OCI-LY7 (cell line): ENCODE measurements around the gene HMOX2. TPM values are rescaled to one million over a fixed set of nuclear protein-coding genes. Genes with fewer than 3 reads are reported as not detected.

Experiments used
- BruUV-seq: library from RNA; stranded (reverse); fragments of 400-500 nt; replicated peaks from 2 replicates; lab custom pipeline; 2021; lab: Mats Ljungman, UMichigan
- CTCF ChIA-PET: fragments of 300-600 bp; sonication (Branson Sonifier 250); formaldehyde crosslinking; loops from one replicate; lab custom pipeline; 2022; ENCODE audit warnings: antibody characterized with exemption; ENCODE audit not compliant: unreplicated experiment; lab: Charles Lee
- POLR2A ChIA-PET: fragments of 300-600 bp; sonication (Branson Sonifier 250); formaldehyde crosslinking; loops from one replicate; lab custom pipeline; 2022; ENCODE audit warnings: antibody characterized with exemption; lab: Charles Lee
- DNase-seq: peaks from one replicate; pipeline ENCODE4 v3.0.0-alpha.2; 2015; ENCODE audit warnings: low spot score
- H2AFZ ChIP-seq: fragments of 200-600 bp; sonication (generic), shearing (Covaris generic); 2 replicates; pipeline ENCODE4 v1.6.1; 2014; ENCODE audit warnings: mild to moderate bottlenecking, antibody characterized with exemption, low read length, moderate library complexity
- H3K27ac ChIP-seq: fragments of 200-600 bp; sonication (generic); 2 replicates; pipeline ENCODE4 v1.5.1; 2014; ENCODE audit warnings: mixed run types, low read depth, mild to moderate bottlenecking, moderate library complexity, low read length, inconsistent platforms; ENCODE audit not compliant: poor library complexity, severe bottlenecking
- H3K36me3 ChIP-seq: fragments of 200-600 bp; sonication (generic); 2 replicates; pipeline ENCODE4 v1.6.1; 2014; ENCODE audit warnings: mild to moderate bottlenecking, antibody characterized with exemption, low read length, moderate library complexity, mixed read lengths; ENCODE audit not compliant: insufficient read depth
- H3K4me1 ChIP-seq: fragments of 200-600 bp; sonication (generic); 2 replicates; pipeline ENCODE4 v1.5.1; 2014; ENCODE audit warnings: mild to moderate bottlenecking, low read length; ENCODE audit not compliant: insufficient read depth, poor library complexity, severe bottlenecking
- H3K4me2 ChIP-seq: fragments of 200-600 bp; sonication (generic); 2 replicates; pipeline ENCODE4 v1.6.1; 2014; ENCODE audit warnings: mild to moderate bottlenecking, low read length
- H3K4me3 ChIP-seq: fragments of 200-600 bp; sonication (generic); 2 replicates; pipeline ENCODE4 v1.5.1; 2014; ENCODE audit warnings: mild to moderate bottlenecking, low read depth, low read length; ENCODE audit not compliant: poor library complexity, severe bottlenecking
- H3K79me2 ChIP-seq: fragments of 200-600 bp; sonication (generic); 2 replicates; pipeline ENCODE4 v1.6.1; 2016; ENCODE audit warnings: low read depth, mild to moderate bottlenecking, low read length, moderate library complexity, mixed read lengths; ENCODE audit not compliant: insufficient read depth
- H3K9me2 ChIP-seq: fragments of 200-600 bp; sonication (generic); 2 replicates; pipeline ENCODE4 v1.6.1; 2016; ENCODE audit warnings: mild to moderate bottlenecking, low read length, mixed read lengths; ENCODE audit not compliant: insufficient read depth
- H3K9me3 ChIP-seq: fragments of 200-600 bp; sonication (generic); 2 replicates; pipeline ENCODE4 v1.6.1; 2014; ENCODE audit warnings: mild to moderate bottlenecking, mixed run types, low read length, mixed read lengths
- H4K20me1 ChIP-seq: fragments of 200-600 bp; sonication (generic); 2 replicates; pipeline ENCODE4 v1.6.1; 2014; ENCODE audit warnings: mild to moderate bottlenecking, antibody characterized with exemption, low read length, moderate library complexity, mixed read lengths; ENCODE audit not compliant: insufficient read depth
- EZH2phosphoT487 ChIP-seq: fragments of 200-600 bp; sonication (generic); IDR thresholded peaks from 2 replicates; pipeline ENCODE4 v1.6.1; 2018; ENCODE audit warnings: low read depth, borderline replicate concordance, mild to moderate bottlenecking, mixed run types, antibody characterized with exemption, low read length, moderate library complexity, mixed read lengths
- intact Hi-C: fragments of 100-400 bp; cut with micrococcal nuclease; formaldehyde crosslinking; loops from one replicate; pipeline ENCODE4 v1.10.0; 2022; ENCODE audit not compliant: unreplicated experiment
- total RNA-seq, 2 experiments: library from RNA; depleted of rRNA in 1 of 2; stranded (reverse); fragments of >200 nt in 1 of 2; shearing (Covaris generic) in 1 of 2; gene quantifications; 2 replicates each; pipeline ENCODE4 v1.2.3, GENCODE V29; 2014 to 2022
- TF ChIP-seq, protein P1 (sequence below): fragments of 200-600 bp; sonication (generic); conservative IDR thresholded peaks from 2 replicates; pipeline ENCODE4 v1.5.1; 2014; ENCODE audit warnings: mild to moderate bottlenecking, antibody characterized with exemption, low read length, moderate library complexity, mixed read lengths

HMOX2 gene
- total RNA-seq, 2 experiments from 2014 or later, result 37.0 to 46.0 TPM

- POLR2A ChIA-PET, result no interaction called here
- no TSS peak for BruUV-seq
- TF ChIP-seq EZH2phosphoT487, result no peak
These were observed 38.8 kb upstream of the HMOX2 start for GRCh38 chr16:4437366-4437765.

DNA sequence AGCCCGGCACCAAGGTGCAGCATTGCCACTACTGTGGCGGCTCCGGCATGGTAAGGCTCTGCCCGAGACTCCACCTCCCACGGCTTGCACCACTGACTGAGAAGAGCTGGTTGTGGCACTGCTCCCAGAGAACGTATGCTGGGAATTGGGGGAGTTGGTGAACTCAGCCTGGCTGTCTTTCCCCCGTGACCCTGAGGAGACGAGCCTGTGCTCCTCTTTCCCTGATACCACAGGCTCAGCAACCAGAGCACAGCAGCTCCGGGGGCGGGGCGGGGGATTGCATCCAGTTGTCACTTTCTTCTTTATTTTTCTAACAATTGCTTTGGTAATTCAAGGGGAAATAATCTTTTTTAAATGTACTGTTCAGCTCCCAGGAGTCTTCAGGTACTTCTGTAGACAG is 33.8 kb upstream of the HMOX2 start:
- no peaks in the 10 kb centered on the region for H3K79me2 ChIP-seq
- no peaks in the 10 kb centered on the region for H3K9me2 ChIP-seq
- DNase-seq, result no peak
- H3K9me3 ChIP-seq, result no peaks in the 10 kb centered on the region
- intact Hi-C loops, result no loop called here
- H4K20me1 ChIP-seq, result no peaks in the 10 kb centered on the region
- no peak overlapping the region for H3K4me3 ChIP-seq
- TF ChIP-seq, protein P1, sequence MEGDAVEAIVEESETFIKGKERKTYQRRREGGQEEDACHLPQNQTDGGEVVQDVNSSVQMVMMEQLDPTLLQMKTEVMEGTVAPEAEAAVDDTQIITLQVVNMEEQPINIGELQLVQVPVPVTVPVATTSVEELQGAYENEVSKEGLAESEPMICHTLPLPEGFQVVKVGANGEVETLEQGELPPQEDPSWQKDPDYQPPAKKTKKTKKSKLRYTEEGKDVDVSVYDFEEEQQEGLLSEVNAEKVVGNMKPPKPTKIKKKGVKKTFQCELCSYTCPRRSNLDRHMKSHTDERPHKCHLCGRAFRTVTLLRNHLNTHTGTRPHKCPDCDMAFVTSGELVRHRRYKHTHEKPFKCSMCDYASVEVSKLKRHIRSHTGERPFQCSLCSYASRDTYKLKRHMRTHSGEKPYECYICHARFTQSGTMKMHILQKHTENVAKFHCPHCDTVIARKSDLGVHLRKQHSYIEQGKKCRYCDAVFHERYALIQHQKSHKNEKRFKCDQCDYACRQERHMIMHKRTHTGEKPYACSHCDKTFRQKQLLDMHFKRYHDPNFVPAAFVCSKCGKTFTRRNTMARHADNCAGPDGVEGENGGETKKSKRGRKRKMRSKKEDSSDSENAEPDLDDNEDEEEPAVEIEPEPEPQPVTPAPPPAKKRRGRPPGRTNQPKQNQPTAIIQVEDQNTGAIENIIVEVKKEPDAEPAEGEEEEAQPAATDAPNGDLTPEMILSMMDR, result no peak
- no peak for TF ChIP-seq EZH2phosphoT487
- CTCF ChIA-PET, result no interaction called here
- BruUV-seq, result no TSS peak
- no peak overlapping the region for H3K27ac ChIP-seq
- peaks cover 98% of the 10 kb centered on the region for H3K36me3 ChIP-seq
- POLR2A ChIA-PET, result no interaction called here
- H3K4me2 ChIP-seq, result no peak overlapping the region
- H2AFZ ChIP-seq, result no peak overlapping the region
- H3K4me1 ChIP-seq, result no peaks in the 10 kb centered on the region

More at GRCh38 chr16:4437366-4437765, 38.8 kb upstream of the HMOX2 start:
- DNase-seq, result no peak
- H3K36me3 ChIP-seq, result peaks cover 96% of the 10 kb centered on the region
- CTCF ChIA-PET, result no interaction called here
- no peaks in the 10 kb centered on the region for H3K9me3 ChIP-seq
- no peak overlapping the region for H3K27ac ChIP-seq
- no peak overlapping the region for H2AFZ ChIP-seq
- H4K20me1 ChIP-seq, result 0 out of 2 replicates have a peak, but pooled peaks cover 9% of the 10 kb centered on the region
- no peak overlapping the region for H3K4me3 ChIP-seq
- intact Hi-C loops, result no loop called here
- no peaks in the 10 kb centered on the region for H3K4me1 ChIP-seq
- H3K79me2 ChIP-seq, result peaks cover 3% of the 10 kb centered on the region; the same call in 1 of the 2 replicates
- H3K9me2 ChIP-seq, result no peaks in the 10 kb centered on the region
- H3K4me2 ChIP-seq, result no peak overlapping the region

DNA sequence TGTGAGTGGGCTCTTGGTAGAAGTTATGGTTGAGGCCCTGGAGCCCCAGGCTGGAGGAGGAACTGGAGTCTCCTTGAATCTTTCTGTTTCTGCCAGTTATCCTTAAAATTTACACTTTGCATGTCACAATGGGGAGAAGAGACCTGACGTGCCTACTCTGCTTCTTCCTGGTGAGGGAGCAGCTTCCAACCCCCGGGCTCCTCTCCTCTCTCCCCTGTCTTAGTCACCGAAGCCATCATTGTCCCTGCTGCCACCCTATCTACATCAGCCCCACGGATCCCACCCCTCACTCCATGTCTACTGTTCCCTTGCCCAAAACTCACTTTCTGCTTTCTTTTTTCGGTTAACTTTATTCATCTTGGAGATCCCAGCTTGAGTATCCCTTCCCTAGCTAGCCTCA is 32.9 kb upstream of the HMOX2 start:
- H3K4me2 ChIP-seq, result no peak overlapping the region
- no peak overlapping the region for H3K4me3 ChIP-seq
- intact Hi-C loops, result no loop called here
- no peaks in the 10 kb centered on the region for H4K20me1 ChIP-seq
- no peak overlapping the region for H3K27ac ChIP-seq
- no peaks in the 10 kb centered on the region for H3K9me3 ChIP-seq
- H3K9me2 ChIP-seq, result no peaks in the 10 kb centered on the region
- no peak for DNase-seq
- BruUV-seq, result no TSS peak
- ChIA-PET POLR2A (no interaction called here), CTCF (no interaction called here)
- no peaks in the 10 kb centered on the region for H3K79me2 ChIP-seq
- no peaks in the 10 kb centered on the region for H3K4me1 ChIP-seq
- H2AFZ ChIP-seq, result no peak overlapping the region
- TF ChIP-seq, protein P1, result no peak
- TF ChIP-seq EZH2phosphoT487, result no peak
- H3K36me3 ChIP-seq, result peaks cover 98% of the 10 kb centered on the region
